22Rv1 (cell line): ENCODE results near the gene FZD10.

Source experiments
- H3K27ac ChIP-seq: fragments of 450-650 bp; 2 replicates; pipeline ENCODE4 v1.5.1; 2017
- CTCF ChIP-seq: fragments of 450-650 bp; IDR thresholded peaks from 2 replicates; pipeline ENCODE4 v1.5.1; 2017; ENCODE audit warnings: mild to moderate bottlenecking
- ZFX ChIP-seq: fragments of 450-650 bp; IDR thresholded peaks from 2 replicates; pipeline ENCODE4 v1.6.1; 2017; ENCODE audit warnings: antibody characterized with exemption, borderline replicate concordance

The FZD10 gene

DNA sequence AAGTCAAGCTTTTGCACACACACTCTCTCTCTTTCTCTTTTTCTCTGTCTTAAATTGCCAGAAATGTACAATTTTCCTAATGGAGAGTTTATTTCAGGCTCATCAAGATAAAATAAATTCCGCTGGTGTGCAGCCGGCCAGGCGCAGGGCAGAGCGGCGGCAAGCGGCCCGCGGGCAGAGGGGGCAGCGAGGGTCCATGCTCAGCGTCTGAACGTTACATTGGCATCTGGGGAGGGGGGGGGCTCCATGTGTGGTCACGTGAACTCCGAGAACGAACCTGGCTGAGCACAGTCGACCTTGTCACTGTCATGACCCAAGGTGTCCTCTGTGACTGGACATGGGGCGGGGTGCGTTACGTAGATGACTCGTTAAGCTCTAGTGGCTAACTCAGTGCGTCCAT, 23.8 kb upstream of the FZD10 start:
- TF ChIP-seq ZFX, result no peak
- no peak for TF ChIP-seq CTCF
- no peak overlapping the region for H3K27ac ChIP-seq

- TF ChIP-seq CTCF, result no peak
- TF ChIP-seq ZFX, result no peak
- H3K27ac ChIP-seq, result no peak overlapping the region
Measured at GRCh38 chr12:130139567-130140421, 22.5 kb upstream of the FZD10 start.

- TF ChIP-seq CTCF (no peak), ZFX (no peak)
- H3K27ac ChIP-seq, result no peak overlapping the region
Measured at GRCh38 chr12:130141105-130141504, 21.2 kb upstream of the FZD10 start.

DNA sequence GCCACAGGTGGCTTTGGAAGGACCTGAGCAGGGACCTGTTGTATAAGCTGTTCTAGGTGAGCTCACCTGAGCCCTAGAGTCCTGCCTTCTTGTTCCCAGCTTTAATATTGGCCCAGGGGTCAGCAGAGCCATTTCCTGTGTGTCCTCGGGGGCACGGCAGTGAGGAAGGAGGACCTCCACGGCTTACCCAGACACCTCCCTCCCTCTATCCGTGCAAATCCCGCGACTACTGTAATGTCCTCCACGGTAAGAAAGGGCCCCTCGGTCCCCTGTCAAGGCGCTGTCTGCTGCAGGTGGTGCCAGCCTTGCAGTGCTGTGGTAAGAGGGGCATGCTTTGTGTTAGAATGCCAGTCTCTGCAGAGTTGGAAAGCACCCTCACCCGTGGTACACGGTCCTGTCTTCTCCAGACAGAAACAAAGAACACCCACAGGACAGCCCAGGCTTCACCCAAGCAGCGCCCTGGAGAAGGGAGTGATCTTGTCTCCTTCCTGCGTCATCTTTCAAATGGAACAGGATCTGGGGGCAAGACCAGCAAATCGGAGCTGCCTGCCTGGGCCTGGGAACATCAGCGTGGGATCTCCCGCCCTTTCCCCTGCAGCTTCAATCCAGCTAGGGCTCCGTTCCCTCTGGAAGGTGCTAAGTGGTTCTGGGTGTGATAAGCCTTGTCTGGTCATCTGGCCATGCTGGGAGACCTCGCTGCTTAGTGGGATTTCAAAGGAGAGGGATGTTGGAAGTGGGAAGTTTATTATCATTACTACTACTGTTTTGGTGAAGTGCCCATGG, 20.2 kb upstream of the FZD10 start:
- TF ChIP-seq ZFX (no peak), CTCF (no peak)
- H3K27ac ChIP-seq, result no peak overlapping the region

- TF ChIP-seq ZFX (no peak), CTCF (no peak)
- no peak overlapping the region for H3K27ac ChIP-seq
Measured at GRCh38 chr12:130142736-130143135, 19.5 kb upstream of the FZD10 start.

GRCh38 chr12:130143136-130143535, 19.1 kb upstream of the FZD10 start:
- no peak overlapping the region for H3K27ac ChIP-seq

More at GRCh38 chr12:130143136-130143535, 19.1 kb upstream of the FZD10 start:
- TF ChIP-seq ZFX, result no peak
- no peak for TF ChIP-seq CTCF
